OCI-M2 (cell line): Measurements from ENCODE around the gene ATN1.

Experiments used
- DNase-seq: peaks from one replicate; lab custom pipeline; 2025; ENCODE audit not compliant: unreplicated experiment; lab: John Stamatoyannopoulos, UW

ATN1 gene

DNA sequence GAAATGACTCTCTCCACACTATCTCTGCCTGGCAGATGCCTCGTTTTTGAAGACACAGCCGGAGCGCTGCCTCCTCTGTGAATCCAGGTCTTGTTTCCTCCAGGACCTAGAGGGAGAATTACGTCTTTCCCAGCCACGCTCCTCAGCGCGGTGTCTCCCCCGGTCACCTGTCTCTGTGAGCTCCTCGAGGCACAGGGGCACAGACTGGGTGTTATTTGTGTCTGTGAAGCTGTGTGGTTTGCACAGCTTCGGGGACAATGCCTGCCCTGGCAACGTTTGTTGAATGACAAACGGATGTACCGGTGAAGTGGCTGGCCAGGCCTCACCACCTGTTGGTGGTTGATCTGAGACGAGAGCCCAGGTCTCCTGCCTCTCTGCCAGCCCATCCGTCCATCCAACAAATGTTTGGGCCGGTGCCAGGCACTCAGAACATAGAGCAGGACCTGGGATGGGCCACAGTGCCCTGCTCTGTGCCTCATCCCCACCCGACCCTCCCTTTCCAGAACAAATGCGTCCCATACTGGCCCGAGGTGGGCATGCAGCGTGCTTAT, 29.5 kb downstream of the ATN1 start:
- no peak for DNase-seq

DNA sequence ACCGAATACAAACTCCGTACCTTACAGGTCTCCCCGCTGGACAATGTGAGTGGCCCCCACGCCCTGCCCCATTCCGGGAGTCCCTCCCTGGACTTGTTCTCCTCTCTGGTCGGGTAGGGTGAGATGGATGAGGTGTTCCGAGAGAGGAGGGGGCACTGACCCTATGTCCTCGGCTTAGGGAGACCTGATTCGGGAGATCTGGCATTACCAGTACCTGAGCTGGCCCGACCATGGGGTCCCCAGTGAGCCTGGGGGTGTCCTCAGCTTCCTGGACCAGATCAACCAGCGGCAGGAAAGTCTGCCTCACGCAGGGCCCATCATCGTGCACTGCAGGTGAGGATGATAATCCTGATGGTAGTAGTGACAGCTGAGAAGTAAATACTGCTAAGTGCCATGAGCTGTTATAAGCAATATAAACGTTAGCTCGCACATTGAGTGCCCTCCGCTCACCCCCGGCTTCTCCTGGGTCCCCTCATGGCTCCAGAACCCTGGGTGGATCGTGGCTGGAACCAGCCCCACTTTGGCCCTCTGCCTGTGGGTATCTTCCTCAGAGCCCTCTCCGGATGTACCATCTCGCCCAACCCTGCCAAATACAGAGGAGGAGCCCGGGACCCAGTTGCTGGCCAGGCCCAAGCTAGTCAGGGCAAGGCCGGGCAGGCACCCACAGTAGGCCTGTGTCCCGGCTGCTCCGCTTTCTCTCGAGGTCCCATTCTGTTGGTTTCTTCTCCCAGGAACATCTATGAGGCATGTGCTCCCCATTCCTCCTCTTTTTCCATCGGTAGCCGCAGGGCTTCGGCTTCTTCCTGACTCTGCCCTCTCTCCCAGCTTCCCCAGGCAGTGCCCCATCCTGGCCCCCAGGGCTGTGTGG, 30.2 kb downstream of the ATN1 start:
- no peak for DNase-seq

DNA sequence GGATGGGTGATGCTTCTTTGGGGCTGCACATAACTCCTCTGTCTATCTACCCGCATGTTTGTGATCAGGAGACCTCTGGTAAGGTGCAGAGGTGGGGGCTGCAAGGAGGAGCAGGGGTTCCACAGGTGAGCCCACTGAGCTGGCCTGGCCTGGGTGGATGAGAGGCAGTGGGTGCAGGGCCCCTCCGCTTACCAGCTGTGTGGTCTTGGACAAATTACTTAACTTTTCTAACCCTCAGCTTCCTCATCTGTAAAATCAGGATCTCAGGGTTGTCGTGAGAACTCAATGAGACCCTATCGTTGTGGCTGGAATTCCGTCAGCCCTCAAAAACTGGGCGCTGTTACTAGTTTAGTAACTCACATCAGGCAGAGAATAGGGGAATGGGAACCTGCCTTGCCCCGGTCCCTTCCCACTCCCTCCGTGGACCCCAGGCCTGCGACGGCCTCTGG, 30.9 kb downstream of the ATN1 start:
- no peak for DNase-seq

DNA sequence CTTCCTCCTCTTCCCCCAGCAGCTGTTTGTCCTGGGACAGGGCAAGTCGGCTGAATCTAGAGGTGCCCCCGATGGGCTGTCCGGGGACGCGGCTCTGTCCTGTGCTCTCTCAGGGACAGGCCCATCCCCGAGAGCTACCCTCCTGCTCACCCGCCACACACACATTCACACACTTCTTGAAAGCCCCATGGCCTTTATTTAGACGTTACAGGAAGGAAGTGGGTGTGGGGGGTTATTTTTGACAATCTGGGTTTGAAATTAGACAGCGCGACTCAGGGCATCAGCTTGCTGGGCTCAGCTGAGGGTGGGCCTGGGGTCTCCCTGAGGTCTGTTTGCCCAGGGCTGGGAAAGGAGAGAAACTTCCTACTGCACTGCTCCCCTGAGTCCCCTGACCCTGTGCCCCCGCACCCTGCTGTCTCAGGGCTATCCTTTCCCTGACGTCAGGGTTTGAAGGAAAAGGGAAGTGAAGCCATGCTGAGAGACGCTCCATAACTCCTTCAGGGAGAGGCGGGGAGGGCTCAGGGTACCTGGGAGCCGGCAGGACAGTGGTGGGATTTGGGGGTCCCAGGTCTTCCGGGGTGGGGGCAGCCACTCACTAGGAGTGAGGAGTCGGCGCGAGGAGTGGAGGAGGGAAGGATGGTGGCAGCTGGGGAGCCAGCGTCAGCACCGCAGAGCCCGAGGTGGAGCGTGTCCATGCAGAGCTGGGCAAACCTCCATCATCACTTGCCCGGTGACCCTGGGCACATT, 31.5 kb downstream of the ATN1 start:
- no peak for DNase-seq

DNA sequence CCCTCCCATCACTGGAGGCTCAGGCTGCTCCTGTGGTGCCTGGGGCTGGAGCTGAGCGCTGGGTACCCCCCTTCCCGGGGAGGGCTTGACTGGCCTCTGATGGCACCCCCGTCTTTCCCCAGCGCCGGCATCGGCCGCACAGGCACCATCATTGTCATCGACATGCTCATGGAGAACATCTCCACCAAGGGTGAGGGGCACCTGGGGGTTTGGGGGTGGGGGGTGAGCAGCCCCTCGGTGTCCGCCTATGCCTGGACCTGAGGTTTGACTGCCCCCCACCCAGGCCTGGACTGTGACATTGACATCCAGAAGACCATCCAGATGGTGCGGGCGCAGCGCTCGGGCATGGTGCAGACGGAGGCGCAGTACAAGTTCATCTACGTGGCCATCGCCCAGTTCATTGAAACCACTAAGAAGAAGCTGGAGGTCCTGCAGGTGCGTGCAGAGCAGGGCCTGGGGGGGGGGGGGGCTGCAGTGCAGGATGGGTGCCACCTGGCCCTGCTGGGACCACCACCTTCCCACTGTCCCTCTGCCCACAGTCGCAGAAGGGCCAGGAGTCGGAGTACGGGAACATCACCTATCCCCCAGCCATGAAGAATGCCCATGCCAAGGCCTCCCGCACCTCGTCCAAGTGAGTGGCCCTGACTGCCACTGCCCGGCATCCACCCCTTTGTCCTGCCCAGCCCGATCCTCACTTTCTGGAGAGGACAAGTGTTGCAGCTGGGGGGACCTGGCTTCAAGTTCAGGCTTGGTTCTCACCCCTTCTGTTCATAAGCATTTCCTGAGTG, 32.2 kb downstream of the ATN1 start:
- no peak for DNase-seq

DNA sequence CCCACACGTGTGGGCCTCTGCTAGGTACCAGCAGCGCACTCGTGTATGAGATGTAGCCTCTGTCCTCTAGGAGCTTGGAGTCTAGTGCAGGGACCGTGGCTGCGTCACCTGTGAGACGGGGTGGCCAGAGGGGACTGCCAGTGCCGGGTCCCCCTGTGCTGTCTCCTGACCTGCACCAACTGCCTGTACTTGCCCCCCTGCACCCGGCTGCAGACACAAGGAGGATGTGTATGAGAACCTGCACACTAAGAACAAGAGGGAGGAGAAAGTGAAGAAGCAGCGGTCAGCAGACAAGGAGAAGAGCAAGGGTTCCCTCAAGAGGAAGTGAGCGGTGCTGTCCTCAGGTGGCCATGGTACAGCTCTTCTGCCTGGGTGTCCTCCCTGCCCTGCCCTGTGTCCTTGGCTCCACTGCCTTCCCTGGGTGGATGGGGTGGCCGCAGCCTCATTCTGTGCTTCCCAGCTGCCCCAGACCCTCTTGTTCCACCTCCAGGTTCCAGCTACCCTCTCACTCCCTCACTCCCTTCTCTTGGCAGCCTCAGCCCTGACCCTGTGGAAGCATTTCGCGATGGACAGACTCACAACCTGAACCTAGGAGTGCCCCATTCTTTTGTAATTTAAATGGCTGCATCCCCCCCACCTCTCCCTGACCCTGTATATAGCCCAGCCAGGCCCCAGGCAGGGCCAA, 33.0 kb downstream of the ATN1 start:
- no peak for DNase-seq

DNA sequence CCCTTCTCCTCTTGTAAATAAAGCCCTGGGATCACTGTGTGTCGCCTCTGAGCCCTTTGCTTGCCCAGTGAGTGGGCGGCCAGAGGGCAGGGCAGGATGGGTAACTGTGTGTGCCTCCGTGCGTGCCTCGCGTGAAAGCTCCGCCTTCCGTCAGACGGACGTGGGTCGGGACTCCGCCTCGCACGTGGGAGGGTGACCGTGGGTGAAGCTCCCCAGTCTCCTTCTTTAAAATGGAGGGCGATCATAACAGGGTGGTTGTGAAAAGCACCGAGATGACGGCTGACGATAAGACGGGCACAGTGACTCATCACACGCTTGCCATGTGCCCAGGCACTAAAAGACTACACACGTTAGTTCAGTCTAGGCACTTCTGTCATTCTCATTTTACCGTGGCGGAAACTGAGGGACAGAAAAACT, 33.5 kb downstream of the ATN1 start:
- DNase-seq = no peak

DNA sequence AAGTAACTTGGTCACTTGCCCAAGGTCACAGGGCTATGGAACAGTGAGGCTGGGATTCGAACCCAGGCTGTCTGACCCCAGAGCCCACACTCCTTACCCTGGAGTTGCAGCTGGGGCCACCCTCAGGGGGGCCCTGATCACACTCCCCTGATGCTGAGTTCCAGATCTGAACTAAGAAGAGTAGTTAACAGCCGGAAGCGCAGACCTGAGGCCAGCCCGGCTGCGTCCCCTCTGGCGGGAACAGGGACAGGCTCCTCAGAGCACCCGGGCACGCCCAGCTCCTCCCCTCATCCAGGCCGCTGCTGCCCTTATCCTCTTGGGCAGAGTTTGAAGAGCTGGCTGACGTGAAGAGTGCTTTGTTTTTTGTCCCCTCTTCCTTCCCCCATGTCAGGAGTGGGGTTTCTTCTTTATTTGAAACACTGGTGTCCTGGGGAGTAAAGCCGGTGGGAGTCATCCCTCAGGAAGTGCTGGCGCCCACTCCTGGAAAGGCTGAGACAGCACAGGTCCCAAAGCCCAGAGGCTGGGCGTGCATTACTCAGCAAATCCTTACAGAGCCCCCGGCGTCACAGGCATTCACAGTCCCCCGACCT, 34.0 kb downstream of the ATN1 start:
- no peak for DNase-seq

DNA sequence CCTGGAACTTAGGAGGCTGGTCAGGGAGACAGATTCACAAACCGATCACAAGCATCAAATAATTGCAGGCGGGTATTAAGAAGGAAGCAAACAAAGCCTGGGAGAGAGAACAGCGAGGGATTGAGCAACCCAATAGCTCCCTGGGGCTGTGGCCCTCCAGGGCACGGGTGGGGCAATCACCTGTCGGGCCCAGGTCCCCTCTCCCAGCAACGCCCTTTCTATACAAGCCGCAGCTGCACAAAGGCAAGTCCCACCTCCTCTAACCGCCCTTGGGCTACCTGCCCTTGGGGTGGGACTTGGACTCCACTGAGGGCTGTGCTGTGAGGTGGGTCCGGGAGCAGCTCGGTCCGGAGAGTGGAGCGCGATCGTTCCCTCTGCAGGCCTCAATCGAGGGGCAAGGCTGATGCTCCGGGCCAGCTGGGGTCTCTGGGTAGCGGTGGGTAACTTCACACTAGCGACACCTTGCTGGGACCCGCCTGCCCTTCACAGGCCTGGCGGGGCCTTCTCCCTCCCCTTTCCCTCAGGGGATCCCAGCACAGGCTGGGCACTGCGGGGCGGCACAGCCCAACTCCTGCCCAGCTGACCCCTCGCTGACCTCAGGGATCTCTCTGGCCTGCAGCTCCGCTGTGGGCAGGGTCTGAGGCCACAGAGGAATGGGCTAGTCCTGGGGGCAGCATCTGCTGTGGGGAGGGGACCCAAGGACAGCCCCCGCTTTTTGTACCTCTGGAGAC, 34.7 kb downstream of the ATN1 start:
- DNase-seq = no peak

DNA sequence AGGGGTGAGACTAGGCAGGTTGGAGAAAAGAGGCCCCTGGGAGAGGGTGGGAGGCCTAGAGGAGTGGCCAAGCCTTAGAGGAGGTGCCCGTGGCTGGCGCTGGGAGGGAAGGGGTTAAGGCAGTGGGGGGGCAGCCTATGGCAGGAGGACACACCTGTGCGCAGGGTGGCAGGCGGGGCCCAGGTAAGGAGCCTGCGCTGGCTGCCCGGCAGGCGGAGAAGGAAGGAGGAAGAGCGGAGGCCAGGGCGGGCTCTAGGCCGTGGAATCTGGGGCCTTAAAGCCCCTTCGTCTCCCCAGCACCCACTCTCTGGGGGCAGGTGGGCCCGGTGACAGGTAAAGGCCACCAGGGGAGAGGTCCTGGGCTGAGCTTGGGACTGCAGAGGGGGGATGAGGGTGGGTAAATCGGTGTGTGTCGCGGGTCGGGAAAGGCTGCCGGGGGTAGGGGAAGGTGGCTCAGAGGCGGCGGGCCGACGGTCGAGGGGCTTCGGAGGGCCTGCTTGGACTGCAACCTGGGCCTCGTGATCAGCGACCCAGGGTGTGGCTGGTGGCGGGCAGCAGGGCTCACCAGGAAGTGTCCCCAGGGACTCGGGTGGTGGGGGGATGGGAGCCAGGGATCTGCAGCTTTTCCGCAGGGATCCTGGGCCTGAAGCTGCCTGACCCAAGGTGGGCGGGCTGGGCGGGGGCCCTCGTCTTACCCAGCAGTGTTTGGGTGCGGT, 35.4 kb downstream of the ATN1 start:
- DNase-seq = no peak

DNA sequence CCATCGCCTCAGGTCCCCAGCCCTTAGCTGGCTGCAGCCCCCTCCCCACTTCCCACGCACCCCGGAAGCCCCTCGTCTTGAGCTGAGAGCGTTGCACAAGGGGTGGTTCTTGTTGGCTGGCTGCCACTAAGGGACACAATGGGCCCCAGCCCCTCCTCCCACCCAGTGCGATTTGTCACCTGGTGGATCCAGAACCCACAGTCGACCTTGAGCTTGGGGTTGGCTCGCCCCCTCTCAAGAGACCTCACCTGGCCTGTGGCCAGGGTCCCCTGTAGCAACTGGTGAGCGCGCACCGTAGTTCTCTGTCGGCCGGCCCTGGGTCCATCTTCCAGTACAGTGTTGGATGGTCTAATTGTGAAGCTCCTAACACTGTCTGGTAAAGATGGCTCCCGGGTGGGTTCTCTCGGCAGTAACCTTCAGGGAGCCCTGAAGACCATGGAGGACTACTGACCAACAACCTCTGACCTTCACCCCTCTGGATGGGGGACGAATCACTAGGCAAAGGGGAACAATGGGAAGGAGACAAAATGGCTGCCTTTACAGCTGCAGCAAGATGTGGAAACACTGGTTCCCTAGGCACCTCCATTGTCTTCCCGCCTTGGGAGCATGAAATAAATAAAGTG, 36.1 kb downstream of the ATN1 start:
- DNase-seq = no peak

DNA sequence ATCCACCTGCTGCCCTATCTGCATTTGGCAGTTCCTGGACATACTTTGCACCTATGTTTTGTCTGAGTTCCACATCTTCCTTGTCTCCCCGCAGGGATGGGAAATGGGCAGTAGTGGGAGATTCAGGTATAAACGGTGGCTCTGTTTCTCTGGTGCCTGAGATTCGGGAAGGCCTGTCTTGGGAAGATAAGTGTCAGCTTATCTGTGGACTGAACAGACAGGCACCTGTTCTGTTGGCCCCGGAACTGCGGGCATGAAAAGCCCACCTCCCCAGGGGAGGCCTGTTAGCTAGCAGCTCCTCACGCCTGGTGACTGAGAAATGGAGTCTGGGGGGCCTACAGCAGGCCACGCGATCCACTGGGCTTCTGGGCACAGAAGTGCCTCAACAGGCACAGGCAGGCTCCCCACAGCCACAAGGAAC, 36.9 kb downstream of the ATN1 start:
- no peak for DNase-seq

DNA sequence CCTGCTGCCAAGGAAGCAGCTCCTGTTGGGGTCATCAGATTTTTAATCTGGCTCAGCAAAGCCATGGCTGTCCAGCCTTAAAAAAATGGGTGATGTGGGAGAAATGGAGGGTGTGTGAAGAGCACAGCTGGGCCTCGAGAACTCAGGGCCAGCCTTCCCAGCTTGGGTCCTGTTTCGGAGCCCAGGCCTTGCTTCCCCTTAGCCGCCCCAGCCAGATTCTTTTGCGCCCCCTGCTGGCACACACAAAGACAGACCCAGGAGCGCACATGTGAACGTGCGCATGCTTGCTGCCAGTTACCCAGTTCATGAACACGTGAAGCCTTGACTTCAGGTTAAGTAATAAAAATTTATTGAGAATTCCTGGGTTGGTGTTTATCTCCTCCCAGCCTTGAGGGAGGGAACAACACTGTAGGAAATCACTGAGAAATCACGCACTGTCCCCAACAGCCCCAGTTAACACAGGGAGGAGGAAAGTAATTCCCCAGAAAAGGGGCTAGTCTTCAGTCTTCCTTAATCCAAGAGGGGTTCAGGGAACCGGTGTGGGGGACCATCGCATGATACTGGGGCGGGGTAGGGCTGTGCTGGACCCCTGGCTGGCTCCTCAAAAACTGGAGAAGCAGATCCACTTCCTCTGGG, 37.4 kb downstream of the ATN1 start:
- DNase-seq = no peak

DNA sequence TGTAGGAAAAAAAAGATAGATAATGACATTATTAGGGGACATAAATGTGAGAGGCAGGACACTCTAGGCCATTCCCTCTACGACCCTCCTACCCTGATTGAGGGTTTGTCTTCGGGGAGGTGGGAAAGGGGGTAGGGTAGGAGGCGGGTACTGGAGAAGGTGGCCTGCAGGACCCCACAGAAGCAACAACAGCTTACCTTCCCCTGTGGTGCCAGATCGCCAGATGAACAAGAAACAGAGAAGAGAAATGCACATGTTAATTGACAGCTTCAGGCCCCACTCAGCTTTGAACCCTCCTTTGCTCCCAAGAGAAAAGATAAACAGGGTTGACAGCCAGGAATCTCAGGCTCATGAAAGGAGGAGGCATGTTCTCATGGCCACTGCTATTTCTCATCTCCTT, 38.0 kb downstream of the ATN1 start:
- no peak for DNase-seq

DNA sequence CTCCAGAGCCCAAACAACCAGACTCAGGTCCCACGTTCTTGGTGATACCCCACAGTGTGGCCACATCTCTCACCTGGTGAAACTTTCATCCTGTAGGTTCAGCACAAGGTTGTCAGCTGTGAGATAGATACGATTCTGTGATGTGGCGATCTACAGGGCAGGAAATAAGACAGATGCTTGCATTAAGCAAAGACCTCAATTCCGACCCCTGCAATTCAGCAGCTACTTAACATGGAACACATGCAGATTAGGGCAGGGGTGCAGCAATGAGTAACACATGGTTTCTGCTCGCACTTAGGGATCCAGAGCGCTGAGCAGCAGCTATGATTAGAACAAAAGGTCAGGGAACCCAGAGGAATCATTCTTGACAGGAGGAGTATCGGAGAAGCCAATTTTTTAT, 38.6 kb downstream of the ATN1 start:
- no peak for DNase-seq

DNA sequence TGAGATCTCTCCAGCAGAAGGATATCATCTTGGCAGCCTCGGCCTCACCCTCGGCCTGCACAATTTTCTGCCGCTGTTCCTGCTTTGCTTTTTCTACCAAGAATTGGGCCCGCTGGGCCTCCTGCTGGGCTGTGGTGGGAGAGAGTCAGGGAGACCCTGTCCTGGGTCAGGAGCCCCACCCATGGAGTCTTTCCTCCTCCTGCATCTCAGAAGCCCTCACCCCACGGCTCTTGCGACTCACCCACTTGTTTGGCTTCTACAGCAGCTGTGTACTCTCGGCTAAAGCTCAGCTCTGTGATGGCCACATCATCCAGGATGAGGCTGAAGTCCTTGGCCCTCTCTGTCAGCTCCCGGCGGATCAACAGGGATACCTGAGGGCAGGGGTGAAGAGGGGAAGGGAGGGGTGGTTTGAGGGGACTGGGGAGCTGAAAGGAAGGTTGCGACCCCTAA, 39.9 kb downstream of the ATN1 start:
- no peak for DNase-seq

DNA sequence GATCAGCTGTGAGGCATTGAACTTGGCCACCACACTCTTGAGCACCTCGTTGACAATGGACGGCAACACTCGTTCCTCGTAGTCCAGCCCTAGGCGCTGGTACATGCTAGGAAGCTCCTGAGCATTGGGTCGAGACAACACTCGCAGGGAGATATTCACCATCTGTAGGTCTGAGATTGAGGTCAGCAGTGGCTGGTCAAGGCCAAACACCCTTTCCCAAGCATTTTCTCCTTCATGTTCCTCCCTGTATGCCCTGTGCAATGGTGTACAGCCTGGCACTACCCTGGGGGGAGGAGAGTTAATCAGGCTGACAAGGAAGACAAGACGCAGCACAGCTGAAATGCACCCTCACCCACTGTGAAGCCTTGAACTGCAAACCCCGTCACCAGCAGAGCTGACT, 40.7 kb downstream of the ATN1 start:
- DNase-seq = no peak

DNA sequence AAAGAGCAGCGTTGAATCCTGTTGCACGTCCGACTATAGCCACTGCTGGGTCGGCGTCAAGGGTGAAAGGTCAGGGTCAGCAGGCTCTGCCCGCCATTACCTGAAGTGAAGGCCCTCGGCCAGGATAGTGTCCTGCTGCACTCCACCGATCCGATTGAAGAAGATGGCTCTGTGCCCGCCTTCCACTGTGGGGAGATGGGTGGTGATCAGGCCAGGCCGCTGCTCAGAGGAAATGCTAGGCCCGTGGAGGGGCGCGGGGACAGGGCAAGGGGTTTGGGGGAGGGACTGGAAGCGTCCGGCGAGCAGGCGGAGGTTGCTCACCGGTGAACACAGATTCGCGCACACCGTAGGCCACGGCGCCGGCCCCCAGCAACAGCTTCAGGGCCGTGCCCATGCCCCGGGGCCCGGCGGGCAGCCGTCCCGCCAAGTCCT, 42.4 kb downstream of the ATN1 start:
- DNase-seq = no peak
